Measurements from ENCODE around the gene NBEAL1.

- TF ChIP-seq POLR2A (IDR thresholded peaks at IDR 0.05; ENCODE audit: low read depth, low read length) (no peak), POLR2AphosphoS5 (IDR thresholded peaks at IDR 0.05; ENCODE audit: low read depth, low read length) (no peak)
These were observed 222.9 kb downstream of the NBEAL1 start for GRCh38 chr2:203237346-203238238.

Data from GM12892 (cell line).